Fibroblast of lung (primary cell): ENCODE data around the gene PDE4D. TPM values are rescaled to one million over a fixed set of nuclear protein-coding genes. Genes with fewer than 3 reads are reported as not detected.

Experiments used
- DNase-seq, 2 donors: peaks; one replicate each; pipeline versions ENCODE4 v3.0.0 to v3.0.0-alpha.2; 2010; ENCODE audit warnings: low read depth in 2 of 2
- H2AFZ ChIP-seq: 2 replicates; pipeline ENCODE4 v1.5.1; 2012; ENCODE audit warnings: low read length, control low read depth, inconsistent platforms
- H3K27ac ChIP-seq: 2 replicates; pipeline ENCODE4 v1.5.1; 2011; ENCODE audit warnings: low read length, control low read depth; ENCODE audit not compliant: insufficient read depth
- H3K27me3 ChIP-seq: 2 replicates; pipeline ENCODE4 v1.5.1; 2011; ENCODE audit warnings: mild to moderate bottlenecking, low read length; ENCODE audit not compliant: control insufficient read depth, insufficient read depth
- H3K36me3 ChIP-seq: 2 replicates; pipeline ENCODE4 v1.5.1; 2011; ENCODE audit warnings: low read length; ENCODE audit not compliant: control insufficient read depth, insufficient read depth
- H3K4me1 ChIP-seq: 2 replicates; pipeline ENCODE4 v1.5.1; 2011; ENCODE audit warnings: low read length; ENCODE audit not compliant: control insufficient read depth, insufficient read depth; ENCODE audit errors: extremely low read depth
- H3K4me2 ChIP-seq: 2 replicates; pipeline ENCODE4 v1.5.1; 2011; ENCODE audit warnings: low read length, control low read depth; ENCODE audit not compliant: insufficient read depth; ENCODE audit errors: extremely low read depth
- H3K4me3 ChIP-seq, 4 experiments: fragments of 200-600 bp in 1 of 4; sonication (generic) in 1 of 4; replicated peaks in 1 of 4; 2 replicates each; pipeline ENCODE4 v1.5.1; 2011 to 2016; ENCODE audit warnings: low read length in 4 of 4, low read depth in 3 of 4, mild to moderate bottlenecking in 3 of 4, control low read depth in 2 of 4, inconsistent platforms in 1 of 4, mixed read lengths in 1 of 4; ENCODE audit not compliant: insufficient read depth in 1 of 4; ENCODE audit errors: control extremely low read depth in 1 of 4
- H3K79me2 ChIP-seq: 2 replicates; pipeline ENCODE4 v1.5.1; 2012; ENCODE audit warnings: mild to moderate bottlenecking, low read length, inconsistent platforms; ENCODE audit not compliant: control insufficient read depth, insufficient read depth
- H3K9ac ChIP-seq: 2 replicates; pipeline ENCODE4 v1.5.1; 2011; ENCODE audit warnings: mild to moderate bottlenecking, low read length, control low read depth; ENCODE audit not compliant: insufficient read depth
- H3K9me3 ChIP-seq: 2 replicates; pipeline ENCODE4 v1.5.1; 2012; ENCODE audit warnings: low read depth, low read length; ENCODE audit not compliant: control insufficient read depth, insufficient read depth
- H4K20me1 ChIP-seq: 2 replicates; pipeline ENCODE4 v1.5.1; 2011; ENCODE audit warnings: low read length; ENCODE audit not compliant: control insufficient read depth, insufficient read depth; ENCODE audit errors: extremely low read depth
- EZH2 ChIP-seq: IDR thresholded peaks from 2 replicates; pipeline ENCODE4 v1.5.1; 2012; ENCODE audit warnings: low read length, control low read depth, mild to moderate bottlenecking; ENCODE audit errors: missing control alignments
- polyA plus RNA-seq, 2 donors: library from polyadenylated mRNA; depleted of rRNA in 1 of 2; stranded (reverse) in 1 of 2; unstranded in 1 of 2; fragments of >200 nt; gene quantifications; 2 replicates each; pipeline ENCODE4 v1.2.1, GENCODE V29; 2011 to 2012; ENCODE audit warnings: missing spikeins in 1 of 2
- total RNA-seq: library from RNA; depleted of rRNA; stranded (reverse); fragments of >200 nt; gene quantifications from 2 replicates; pipeline ENCODE4 v1.2.1, GENCODE V29; 2014
- TF ChIP-seq, protein P1 (sequence below), 2 donors: IDR thresholded peaks in 1 of 2; conservative IDR thresholded peaks in 1 of 2; 1 replicate in 1 of 2; 2 replicates in 1 of 2; pipeline ENCODE4 v1.5.1; 2011 to 2012; ENCODE audit warnings: low read length in 2 of 2, control low read depth in 1 of 2, inconsistent platforms in 1 of 2, low read depth in 1 of 2, mild to moderate bottlenecking in 1 of 2

The PDE4D gene
- total and polyA plus RNA-seq, 2 donors (not counting 1 experiment from before 2014, with no cell fraction given) = 2.1 to 8.3 TPM

GRCh38 chr5:59648038-59648831 lies 245.3 kb downstream of the PDE4D start:
- Histone ChIP-seq H3K27me3 (no peaks in the 10 kb centered on the region), H3K4me2 (no peak overlapping the region), H3K9ac (no peak overlapping the region), H2AFZ (no peak overlapping the region), H3K27ac (no peak overlapping the region), H3K4me1 (no peaks in the 10 kb centered on the region), H3K79me2 (no peaks in the 10 kb centered on the region), H3K36me3 (no peaks in the 10 kb centered on the region), H3K4me3 (no peak overlapping the region), H3K9me3 (no peaks in the 10 kb centered on the region), H4K20me1 (no peaks in the 10 kb centered on the region)
- no peak for TF ChIP-seq EZH2
- TF ChIP-seq, protein P1, sequence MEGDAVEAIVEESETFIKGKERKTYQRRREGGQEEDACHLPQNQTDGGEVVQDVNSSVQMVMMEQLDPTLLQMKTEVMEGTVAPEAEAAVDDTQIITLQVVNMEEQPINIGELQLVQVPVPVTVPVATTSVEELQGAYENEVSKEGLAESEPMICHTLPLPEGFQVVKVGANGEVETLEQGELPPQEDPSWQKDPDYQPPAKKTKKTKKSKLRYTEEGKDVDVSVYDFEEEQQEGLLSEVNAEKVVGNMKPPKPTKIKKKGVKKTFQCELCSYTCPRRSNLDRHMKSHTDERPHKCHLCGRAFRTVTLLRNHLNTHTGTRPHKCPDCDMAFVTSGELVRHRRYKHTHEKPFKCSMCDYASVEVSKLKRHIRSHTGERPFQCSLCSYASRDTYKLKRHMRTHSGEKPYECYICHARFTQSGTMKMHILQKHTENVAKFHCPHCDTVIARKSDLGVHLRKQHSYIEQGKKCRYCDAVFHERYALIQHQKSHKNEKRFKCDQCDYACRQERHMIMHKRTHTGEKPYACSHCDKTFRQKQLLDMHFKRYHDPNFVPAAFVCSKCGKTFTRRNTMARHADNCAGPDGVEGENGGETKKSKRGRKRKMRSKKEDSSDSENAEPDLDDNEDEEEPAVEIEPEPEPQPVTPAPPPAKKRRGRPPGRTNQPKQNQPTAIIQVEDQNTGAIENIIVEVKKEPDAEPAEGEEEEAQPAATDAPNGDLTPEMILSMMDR (conservative IDR thresholded peaks at IDR 0.05 in 1 of 2, IDR thresholded peaks at IDR 0.05 in 1 of 2; ENCODE audit: low read depth in 1 of 2, low read length in 2 of 2) = no peak
- DNase-seq = no peak

GRCh38 chr5:59645380-59645779 lies 248.1 kb downstream of the PDE4D start:
- no peaks in the 10 kb centered on the region for H3K36me3 ChIP-seq
- no peaks in the 10 kb centered on the region for H3K27me3 ChIP-seq
- H3K4me2 ChIP-seq = no peak overlapping the region
- no peaks in the 10 kb centered on the region for H3K9me3 ChIP-seq
- no peak for DNase-seq
- no peak overlapping the region for H3K27ac ChIP-seq
- no peak overlapping the region for H3K4me3 ChIP-seq
- TF ChIP-seq EZH2 = no peak
- TF ChIP-seq, protein P1 (conservative IDR thresholded peaks at IDR 0.05 in 1 of 2, IDR thresholded peaks at IDR 0.05 in 1 of 2; ENCODE audit: low read depth in 1 of 2, low read length in 2 of 2) = no peak
- H2AFZ ChIP-seq = no peak overlapping the region
- no peaks in the 10 kb centered on the region for H3K79me2 ChIP-seq
- H3K9ac ChIP-seq = no peak overlapping the region
- H4K20me1 ChIP-seq = no peaks in the 10 kb centered on the region
- no peaks in the 10 kb centered on the region for H3K4me1 ChIP-seq

DNA sequence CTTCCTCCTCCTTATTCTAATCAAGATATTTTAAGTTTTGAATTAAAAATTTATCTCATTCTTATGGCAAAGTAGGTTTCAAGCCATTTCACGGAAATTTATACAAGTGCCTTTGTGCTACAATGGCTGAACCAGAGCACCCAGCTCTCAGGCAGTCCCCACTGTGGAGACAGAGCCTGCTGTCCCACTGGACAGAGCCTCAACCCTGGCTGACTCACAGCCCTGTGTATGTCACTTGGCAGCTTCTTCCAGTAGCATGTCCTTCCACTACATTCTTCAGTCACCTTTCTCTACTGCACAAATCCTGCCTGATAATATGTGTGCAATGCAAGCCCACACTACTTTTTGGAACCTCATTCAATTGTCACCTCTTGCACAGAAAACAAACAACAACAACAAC lies 253.1 kb downstream of the PDE4D start:
- H3K9me3 ChIP-seq = no peaks in the 10 kb centered on the region
- no peaks in the 10 kb centered on the region for H3K36me3 ChIP-seq
- DNase-seq = peak in 1 of 2 donors; percentile 56
- H3K4me1 ChIP-seq = no peaks in the 10 kb centered on the region
- no peak overlapping the region for H3K4me2 ChIP-seq
- no peaks in the 10 kb centered on the region for H4K20me1 ChIP-seq
- no peak overlapping the region for H3K4me3 ChIP-seq
- no peak overlapping the region for H3K27ac ChIP-seq
- H3K79me2 ChIP-seq = no peaks in the 10 kb centered on the region
- TF ChIP-seq, protein P1 (conservative IDR thresholded peaks at IDR 0.05 in 1 of 2, IDR thresholded peaks at IDR 0.05 in 1 of 2; ENCODE audit: low read depth in 1 of 2, low read length in 2 of 2) = no peak
- no peak for TF ChIP-seq EZH2
- H2AFZ ChIP-seq = no peak overlapping the region
- H3K9ac ChIP-seq = no peak overlapping the region
- H3K27me3 ChIP-seq = no peaks in the 10 kb centered on the region
